Mesodermal cell (in vitro differentiated cells): ENCODE measurements around the gene ARFGAP3.

Experiments
- H3K27ac ChIP-seq: 2 replicates; pipeline ENCODE4 v1.7.0; 2013; ENCODE audit warnings: mild to moderate bottlenecking, low read depth, low read length, moderate library complexity; ENCODE audit not compliant: severe bottlenecking
- H3K36me3 ChIP-seq: 2 replicates; pipeline ENCODE4 v1.7.1; 2013; ENCODE audit warnings: mild to moderate bottlenecking, low read length, moderate library complexity; ENCODE audit not compliant: control insufficient read depth, insufficient read depth
- H3K4me1 ChIP-seq: one replicate; pipeline ENCODE4 v1.7.1; 2013; ENCODE audit warnings: mild to moderate bottlenecking, low read length; ENCODE audit not compliant: insufficient read depth, control insufficient read depth, poor library complexity, severe bottlenecking
- H3K4me3 ChIP-seq: 2 replicates; pipeline ENCODE4 v1.7.0; 2013; ENCODE audit warnings: low read length, control low read depth, mild to moderate bottlenecking; ENCODE audit not compliant: insufficient read depth, poor library complexity, severe bottlenecking; ENCODE audit errors: extremely low read depth
- H3K9me3 ChIP-seq: 2 replicates; pipeline ENCODE4 v1.7.1; 2013; ENCODE audit warnings: mild to moderate bottlenecking, low read length, moderate library complexity; ENCODE audit not compliant: control insufficient read depth
- WGBS, 2 experiments: methylation state at CpG; one replicate each; pipeline ENCODE4 v1.1.5; 2013; ENCODE audit warnings: missing lambda C conversion rate in 2 of 2; ENCODE audit not compliant: insufficient coverage in 2 of 2; 5-methylcytosine and 5-hydroxymethylcytosine counted together

ARFGAP3 gene

GRCh38 chr22:42874010-42874409 lies 16.9 kb upstream of the ARFGAP3 start:
- H3K9me3 ChIP-seq = no peaks in the 10 kb centered on the region
- no peak overlapping the region for H3K27ac ChIP-seq
- peaks cover 90% of the 10 kb centered on the region for H3K36me3 ChIP-seq
- H3K4me1 ChIP-seq = no peaks in the 10 kb centered on the region
- H3K4me3 ChIP-seq = no peak overlapping the region
- 93 to 97% methylated on average over 6 to 7 of the region's 7 CpGs for WGBS, 2 experiments

DNA sequence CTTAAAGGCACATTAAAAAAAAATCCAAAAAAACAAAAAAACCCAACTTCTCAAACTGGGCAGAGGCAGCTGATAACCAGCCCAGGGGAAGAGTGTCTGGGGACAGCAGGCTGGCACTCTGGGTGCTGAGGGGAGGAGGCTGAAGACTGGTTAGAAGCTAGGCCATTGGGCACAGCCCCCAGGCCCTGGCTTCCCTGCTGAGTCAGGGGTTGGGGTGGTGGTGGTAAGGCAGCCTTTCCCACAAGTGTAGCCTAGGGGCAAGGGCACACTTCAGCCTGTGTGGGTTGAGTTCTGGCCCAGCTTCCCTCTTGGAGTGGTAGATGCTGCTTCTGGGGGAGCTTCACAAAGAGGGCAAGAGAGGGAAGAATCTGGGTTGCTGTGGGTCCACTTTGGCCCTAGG lies 16.3 kb upstream of the ARFGAP3 start:
- no peak overlapping the region for H3K4me3 ChIP-seq
- H3K36me3 ChIP-seq = peaks cover 88% of the 10 kb centered on the region
- H3K4me1 ChIP-seq = no peaks in the 10 kb centered on the region
- H3K27ac ChIP-seq = no peak overlapping the region
- H3K9me3 ChIP-seq = no peaks in the 10 kb centered on the region

- H3K4me1 ChIP-seq = no peaks in the 10 kb centered on the region
- 97 to 100% methylated on average over 5 to 8 of the region's 9 CpGs for WGBS, 2 experiments
- no peak overlapping the region for H3K27ac ChIP-seq
- H3K4me3 ChIP-seq = no peak overlapping the region
- peaks cover 83% of the 10 kb centered on the region for H3K36me3 ChIP-seq
- H3K9me3 ChIP-seq = no peaks in the 10 kb centered on the region
Observed at GRCh38 chr22:42872821-42873220, 15.7 kb upstream of the ARFGAP3 start.

DNA sequence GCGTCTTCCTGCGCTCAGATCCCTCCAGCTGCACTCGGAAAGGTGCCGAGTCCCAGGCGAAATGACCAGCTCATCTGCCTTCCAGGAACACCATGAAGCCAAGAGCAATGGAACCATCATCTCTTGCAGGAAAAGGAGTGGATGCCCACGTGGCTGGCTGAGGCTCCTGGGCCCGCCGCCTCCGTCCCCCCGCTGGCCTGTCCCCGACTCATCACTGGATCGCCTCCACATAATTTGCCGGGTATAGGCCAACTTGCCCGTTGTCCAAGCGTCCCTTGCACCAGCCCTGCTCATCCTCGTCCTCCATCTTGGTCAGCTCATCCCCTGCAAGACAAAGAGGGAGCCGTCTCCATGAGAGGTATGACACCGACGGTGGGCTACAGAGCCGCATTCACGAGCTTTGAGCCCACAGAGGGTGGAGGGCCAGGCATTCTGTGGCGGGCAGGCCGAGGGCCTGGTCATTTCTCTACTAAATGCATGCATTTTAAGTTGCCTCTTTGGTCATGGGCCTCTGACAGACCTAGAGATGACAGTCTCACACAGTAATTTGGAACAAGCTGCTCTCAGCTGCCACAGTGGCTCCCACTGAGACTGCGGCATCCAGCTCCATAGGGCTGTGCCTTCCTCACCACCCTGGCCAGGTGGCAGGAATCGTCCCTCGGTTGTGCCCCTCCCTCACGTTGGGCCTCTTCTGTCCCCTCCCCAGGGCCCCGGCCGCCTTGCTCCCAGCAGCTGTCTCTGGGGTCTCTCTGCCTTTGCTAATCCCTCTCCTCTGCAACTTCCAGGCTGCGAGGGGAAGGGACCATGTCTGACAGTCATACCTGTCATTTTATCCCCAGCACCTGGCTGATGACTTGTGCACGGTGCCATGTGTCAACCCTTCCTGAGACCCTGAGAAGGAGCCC lies 14.3 kb upstream of the ARFGAP3 start:
- H3K9me3 ChIP-seq = no peaks in the 10 kb centered on the region
- no peak overlapping the region for H3K4me3 ChIP-seq
- no peak overlapping the region for H3K27ac ChIP-seq
- 94 to 95% methylated on average over 26 to 27 of the region's 31 CpGs for WGBS, 2 experiments
- peaks cover 73% of the 10 kb centered on the region for H3K36me3 ChIP-seq
- no peaks in the 10 kb centered on the region for H3K4me1 ChIP-seq

GRCh38 chr22:42869888-42870480 lies 12.9 kb upstream of the ARFGAP3 start:
- H3K4me1 ChIP-seq = no peaks in the 10 kb centered on the region
- no peak overlapping the region for H3K4me3 ChIP-seq
- WGBS, 2 experiments = 93 to 94% methylated on average over 25 to 31 of the region's 33 CpGs

DNA sequence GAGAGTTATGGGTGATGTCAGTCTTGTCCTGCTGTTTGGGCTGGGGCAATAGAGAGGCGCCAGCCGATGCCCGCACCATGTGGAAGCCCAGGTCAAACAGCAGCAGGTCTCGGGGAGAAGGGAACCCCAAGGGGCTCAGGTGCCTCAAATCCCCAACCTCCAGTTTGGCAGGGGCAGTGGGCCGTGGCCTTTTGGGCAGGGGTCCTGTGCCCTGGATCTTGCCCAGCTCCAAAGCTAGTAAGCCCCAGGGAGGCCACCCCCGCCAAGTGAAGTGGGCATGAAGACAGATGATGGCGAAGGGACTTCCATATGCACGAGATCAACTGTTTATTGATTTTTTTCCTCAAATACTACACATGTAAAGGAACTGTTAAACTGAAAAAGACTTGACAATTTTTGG lies 12.4 kb upstream of the ARFGAP3 start:
- Histone ChIP-seq H3K27ac (no peak overlapping the region), H3K36me3 (peaks cover 54% of the 10 kb centered on the region), H3K4me3 (no peak overlapping the region), H3K4me1 (no peaks in the 10 kb centered on the region), H3K9me3 (no peaks in the 10 kb centered on the region)
- WGBS, 2 experiments = 93 to 94% methylated on average over 5 to 6 of the region's 8 CpGs

More at GRCh38 chr22:42869888-42870480, 12.9 kb upstream of the ARFGAP3 start:
- no peaks in the 10 kb centered on the region for H3K9me3 ChIP-seq
- H3K27ac ChIP-seq = no peak overlapping the region
- peaks cover 59% of the 10 kb centered on the region for H3K36me3 ChIP-seq

DNA sequence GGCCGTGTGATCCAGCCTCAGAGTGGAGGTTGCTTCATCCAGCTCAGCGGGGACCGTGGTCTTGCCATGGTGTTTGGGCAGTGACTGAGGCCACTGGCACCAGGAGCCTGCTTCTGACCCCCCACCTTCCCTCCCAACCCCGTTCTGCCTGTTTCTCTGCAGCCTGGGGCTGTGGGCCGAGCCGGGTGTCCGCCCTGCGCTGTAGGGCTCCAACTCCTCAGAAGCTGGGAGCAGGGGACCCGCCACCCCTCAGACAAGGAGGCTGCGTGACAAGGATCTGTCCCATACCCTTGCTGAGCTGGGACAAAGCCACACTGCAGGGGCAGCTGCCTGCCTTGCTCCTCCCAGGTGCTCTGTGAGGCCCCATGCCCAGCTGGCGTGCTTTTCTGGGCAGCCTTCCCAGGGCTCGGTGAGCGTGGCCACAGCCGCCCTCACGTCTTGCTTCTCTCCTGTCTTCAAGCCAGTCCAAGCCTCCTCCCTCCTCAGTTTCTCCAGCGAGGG lies 11.7 kb upstream of the ARFGAP3 start:
- H3K27ac ChIP-seq = no peak overlapping the region
- 96 to 97% methylated on average over 14 of the region's 16 CpGs for WGBS, 2 experiments
- no peaks in the 10 kb centered on the region for H3K4me1 ChIP-seq
- peaks cover 47% of the 10 kb centered on the region for H3K36me3 ChIP-seq
- no peak overlapping the region for H3K4me3 ChIP-seq
- H3K9me3 ChIP-seq = no peaks in the 10 kb centered on the region

DNA sequence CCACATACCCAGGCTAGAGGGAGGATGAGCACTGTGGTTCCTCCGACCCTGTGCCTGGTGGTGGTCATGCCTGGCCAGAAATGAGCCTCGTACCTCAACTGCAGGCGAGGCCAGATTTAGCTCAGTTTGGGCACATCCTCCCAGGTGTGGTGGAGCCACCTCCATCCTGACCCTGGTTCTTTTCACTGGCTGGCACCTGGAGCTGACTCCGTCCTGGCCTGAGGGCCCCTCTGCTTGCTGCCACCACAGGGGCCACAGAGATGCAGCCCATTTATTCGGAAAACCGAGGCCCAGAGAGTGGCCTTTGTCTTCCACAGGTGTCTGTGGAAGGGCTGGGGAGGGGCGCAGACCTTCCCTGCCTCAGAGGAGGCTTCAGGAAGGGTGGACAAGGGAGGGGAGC lies 9.0 kb upstream of the ARFGAP3 start:
- WGBS, 2 experiments = 98 to 100% methylated on average over 7 of the region's 7 CpGs
- Histone ChIP-seq H3K4me3 (no peak overlapping the region), H3K4me1 (no peaks in the 10 kb centered on the region), H3K9me3 (no peaks in the 10 kb centered on the region), H3K36me3 (peaks cover 20% of the 10 kb centered on the region), H3K27ac (no peak overlapping the region)

DNA sequence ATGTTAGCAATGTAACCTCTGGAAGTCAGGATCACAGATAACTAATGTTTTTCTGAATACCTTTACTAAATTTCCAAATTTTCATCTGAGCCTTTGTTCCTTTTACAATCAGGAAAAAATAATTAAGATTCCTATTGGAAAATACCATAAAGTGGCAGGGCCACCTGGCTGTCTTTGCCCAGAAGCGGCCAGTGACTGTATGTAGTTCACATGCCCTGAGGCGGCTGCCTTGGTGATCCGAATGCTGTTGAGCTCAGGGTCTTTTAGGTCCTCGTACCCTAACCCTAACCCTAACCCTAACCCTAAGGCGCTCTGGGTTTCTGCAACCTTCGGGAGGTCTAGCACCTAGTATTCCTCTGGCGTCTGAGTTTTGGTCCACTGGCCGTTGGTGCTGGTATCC lies 8.5 kb upstream of the ARFGAP3 start:
- H3K4me3 ChIP-seq = no peak overlapping the region
- peaks cover 16% of the 10 kb centered on the region for H3K36me3 ChIP-seq
- H3K4me1 ChIP-seq = no peaks in the 10 kb centered on the region
- H3K9me3 ChIP-seq = no peaks in the 10 kb centered on the region
- no peak overlapping the region for H3K27ac ChIP-seq
- WGBS, 2 experiments = 97 to 98% methylated on average over 5 to 8 of the region's 8 CpGs

- H3K9me3 ChIP-seq = no peaks in the 10 kb centered on the region
- H3K27ac ChIP-seq = no peak overlapping the region
- H3K36me3 ChIP-seq = peaks cover 4% of the 10 kb centered on the region
- no peaks in the 10 kb centered on the region for H3K4me1 ChIP-seq
- WGBS, 2 experiments = 90 to 93% methylated on average over 3 of the region's 4 CpGs
- no peak overlapping the region for H3K4me3 ChIP-seq
Observed at GRCh38 chr22:42863349-42863961, 6.4 kb upstream of the ARFGAP3 start.
